ENCODE measurements around the gene MTMR12.

Gene MTMR12

GRCh38 chr5:32358611-32359010 is 45.9 kb upstream of the MTMR12 start:
- no peak for ATAC-seq
- TF ChIP-seq ZFP30 (CRISPR knock-in tag; IDR thresholded peaks at IDR 0.05) (no peak), ZNF70 (CRISPR knock-in tag; IDR thresholded peaks at IDR 0.05) (no peak), PATZ1 (CRISPR knock-in tag; IDR thresholded peaks at IDR 0.05; ENCODE audit: borderline replicate concordance) (no peak), ESRRG (CRISPR knock-in tag; IDR thresholded peaks at IDR 0.05) (no peak), ARNTL (CRISPR knock-in tag; IDR thresholded peaks at IDR 0.05; ENCODE audit: borderline replicate concordance, low read depth) (no peak), OSR1 (CRISPR knock-in tag; IDR thresholded peaks at IDR 0.05) (no peak)
- TF ChIP-seq, protein P1, sequence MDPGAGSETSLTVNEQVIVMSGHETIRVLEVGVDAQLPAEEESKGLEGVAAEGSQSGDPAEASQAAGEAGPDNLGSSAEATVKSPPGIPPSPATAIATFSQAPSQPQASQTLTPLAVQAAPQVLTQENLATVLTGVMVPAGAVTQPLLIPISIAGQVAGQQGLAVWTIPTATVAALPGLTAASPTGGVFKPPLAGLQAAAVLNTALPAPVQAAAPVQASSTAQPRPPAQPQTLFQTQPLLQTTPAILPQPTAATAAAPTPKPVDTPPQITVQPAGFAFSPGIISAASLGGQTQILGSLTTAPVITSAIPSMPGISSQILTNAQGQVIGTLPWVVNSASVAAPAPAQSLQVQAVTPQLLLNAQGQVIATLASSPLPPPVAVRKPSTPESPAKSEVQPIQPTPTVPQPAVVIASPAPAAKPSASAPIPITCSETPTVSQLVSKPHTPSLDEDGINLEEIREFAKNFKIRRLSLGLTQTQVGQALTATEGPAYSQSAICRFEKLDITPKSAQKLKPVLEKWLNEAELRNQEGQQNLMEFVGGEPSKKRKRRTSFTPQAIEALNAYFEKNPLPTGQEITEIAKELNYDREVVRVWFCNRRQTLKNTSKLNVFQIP (CRISPR knock-in tag; IDR thresholded peaks at IDR 0.05; ENCODE audit: borderline replicate concordance, low read depth) = no peak
- TF ChIP-seq, protein P2, sequence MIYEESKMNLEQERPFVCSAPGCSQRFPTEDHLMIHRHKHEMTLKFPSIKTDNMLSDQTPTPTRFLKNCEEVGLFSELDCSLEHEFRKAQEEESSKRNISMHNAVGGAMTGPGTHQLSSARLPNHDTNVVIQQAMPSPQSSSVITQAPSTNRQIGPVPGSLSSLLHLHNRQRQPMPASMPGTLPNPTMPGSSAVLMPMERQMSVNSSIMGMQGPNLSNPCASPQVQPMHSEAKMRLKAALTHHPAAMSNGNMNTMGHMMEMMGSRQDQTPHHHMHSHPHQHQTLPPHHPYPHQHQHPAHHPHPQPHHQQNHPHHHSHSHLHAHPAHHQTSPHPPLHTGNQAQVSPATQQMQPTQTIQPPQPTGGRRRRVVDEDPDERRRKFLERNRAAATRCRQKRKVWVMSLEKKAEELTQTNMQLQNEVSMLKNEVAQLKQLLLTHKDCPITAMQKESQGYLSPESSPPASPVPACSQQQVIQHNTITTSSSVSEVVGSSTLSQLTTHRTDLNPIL (CRISPR knock-in tag; IDR thresholded peaks at IDR 0.05; ENCODE audit: low read depth) = no peak

- TF ChIP-seq ISL1 (CRISPR knock-in tag; IDR thresholded peaks at IDR 0.05) = no peak
- no peak for TF ChIP-seq OSR1 (CRISPR knock-in tag; IDR thresholded peaks at IDR 0.05)
- TF ChIP-seq, protein P1 (CRISPR knock-in tag; IDR thresholded peaks at IDR 0.05; ENCODE audit: borderline replicate concordance, low read depth) = no peak
- TF ChIP-seq CSRNP3 (CRISPR knock-in tag; IDR thresholded peaks at IDR 0.05) = no peak
- TF ChIP-seq ZFP3 (CRISPR knock-in tag; IDR thresholded peaks at IDR 0.05) = no peak
- no peak for TF ChIP-seq ARNTL (CRISPR knock-in tag; IDR thresholded peaks at IDR 0.05; ENCODE audit: borderline replicate concordance, low read depth)
- TF ChIP-seq BACH2 (CRISPR knock-in tag; IDR thresholded peaks at IDR 0.05; ENCODE audit: borderline replicate concordance) = no peak
- no peak for TF ChIP-seq GLIS3 (CRISPR knock-in tag; IDR thresholded peaks at IDR 0.05)
- TF ChIP-seq ZC3H10 (CRISPR knock-in tag; IDR thresholded peaks at IDR 0.05) = no peak
- no peak for TF ChIP-seq SNAI2 (CRISPR knock-in tag; IDR thresholded peaks at IDR 0.05)
- no peak for ATAC-seq
Observed at GRCh38 chr5:32357658-32358057, 44.9 kb upstream of the MTMR12 start.

DNA sequence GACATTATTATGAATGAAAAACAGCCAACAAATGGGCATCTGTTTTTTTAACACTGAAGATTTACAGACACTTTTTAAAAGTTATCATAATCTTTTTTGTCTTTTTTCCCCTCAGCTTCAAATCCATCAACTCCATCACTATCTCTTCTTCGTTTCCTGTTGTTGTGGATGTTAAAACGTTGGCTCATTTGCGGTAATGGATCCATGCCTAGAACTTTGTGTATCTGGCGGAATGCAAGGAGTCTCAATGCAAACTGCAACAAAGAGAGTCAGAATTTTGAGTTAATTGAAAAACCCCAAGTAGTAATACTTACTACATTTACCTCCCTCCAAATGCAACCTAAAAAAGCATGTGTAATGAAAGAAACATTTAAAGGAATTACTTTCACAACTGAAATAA is 42.9 kb upstream of the MTMR12 start:
- ATAC-seq = no peak
- TF ChIP-seq PATZ1 (CRISPR knock-in tag; IDR thresholded peaks at IDR 0.05; ENCODE audit: borderline replicate concordance) (no peak), ISL1 (CRISPR knock-in tag; IDR thresholded peaks at IDR 0.05) (no peak), ARNTL (CRISPR knock-in tag; IDR thresholded peaks at IDR 0.05; ENCODE audit: borderline replicate concordance, low read depth) (no peak), OSR1 (CRISPR knock-in tag; IDR thresholded peaks at IDR 0.05) (no peak), BACH2 (CRISPR knock-in tag; IDR thresholded peaks at IDR 0.05; ENCODE audit: borderline replicate concordance) (no peak), ZNF565 (CRISPR knock-in tag; conservative IDR thresholded peaks at IDR 0.05; ENCODE audit: low read depth) (no peak), RARB (CRISPR knock-in tag; IDR thresholded peaks at IDR 0.05) (no peak), ZFP3 (CRISPR knock-in tag; IDR thresholded peaks at IDR 0.05) (no peak), TSHZ2 (CRISPR knock-in tag; IDR thresholded peaks at IDR 0.05) (no peak), GLIS3 (CRISPR knock-in tag; IDR thresholded peaks at IDR 0.05) (no peak)

Measured in SK-N-SH treated with all-trans-retinoic acid at 6 μM for 48 hours (cell line).